Natural killer cell (primary cell): ENCODE measurements around the gene FAM3B. TPM values are rescaled to one million over a fixed set of nuclear protein-coding genes. Genes with fewer than 3 reads are reported as not detected.
A peak's percentile ranks its signal among the peaks of the same experiment; 100 is the strongest.

Experiments
- ATAC-seq, 3 donors: fragments of 150-1000 bp in 2 of 3; fragments of 200-7000 bp in 1 of 3; cut with Tn5 transposase; 1 replicate in 1 of 3; 2 replicates in 2 of 3; pipeline ENCODE4 v1.10.0; 2021; ENCODE audit warnings: mild to moderate bottlenecking in 2 of 3, moderate library complexity in 2 of 3
- DNase-seq, 2 donors: peaks; one replicate each; pipeline versions ENCODE4 v3.0.0 to v3.0.0-alpha.2; 2013 to 2021; ENCODE audit warnings: mixed read lengths in 1 of 2
- H3K27ac ChIP-seq: one replicate; pipeline ENCODE4 v1.5.1; 2013; ENCODE audit warnings: mild to moderate bottlenecking, low read length
- H3K27me3 ChIP-seq: one replicate; pipeline ENCODE4 v1.6.1; 2013; ENCODE audit warnings: low read length; ENCODE audit not compliant: control insufficient read depth, insufficient read depth
- H3K36me3 ChIP-seq: one replicate; pipeline ENCODE4 v1.6.1; 2013; ENCODE audit warnings: low read length; ENCODE audit not compliant: control insufficient read depth, insufficient read depth
- H3K4me1 ChIP-seq: one replicate; pipeline ENCODE4 v1.6.1; 2013; ENCODE audit warnings: low read length; ENCODE audit not compliant: control insufficient read depth, insufficient read depth
- H3K4me3 ChIP-seq: one replicate; pipeline ENCODE4 v1.5.1; 2013; ENCODE audit warnings: low read length
- H3K9me3 ChIP-seq: one replicate; pipeline ENCODE4 v1.6.1; 2013; ENCODE audit warnings: low read length; ENCODE audit not compliant: control insufficient read depth, insufficient read depth
- H3K27ac Mint-ChIP-seq, 2 donors: one replicate each; pipeline ENCODE4 v1.8.0; 2022; ENCODE audit warnings: mild to moderate bottlenecking in 2 of 2, mixed read lengths in 2 of 2, moderate library complexity in 1 of 2
- H3K27me3 Mint-ChIP-seq, 2 donors: one replicate each; pipeline ENCODE4 v1.8.0; 2022; ENCODE audit warnings: low read depth in 2 of 2, mixed read lengths in 2 of 2
- H3K36me3 Mint-ChIP-seq: one replicate; pipeline ENCODE4 v1.8.0; 2022; ENCODE audit warnings: mixed read lengths
- H3K4me1 Mint-ChIP-seq, 2 donors: one replicate each; pipeline ENCODE4 v1.8.0; 2022; ENCODE audit warnings: mixed read lengths in 2 of 2
- H3K4me3 Mint-ChIP-seq: one replicate; pipeline ENCODE4 v1.8.0; 2022; ENCODE audit warnings: mild to moderate bottlenecking, moderate library complexity, mixed read lengths
- H3K9me3 Mint-ChIP-seq, 2 donors: one replicate each; pipeline ENCODE4 v1.8.0; 2022; ENCODE audit warnings: mixed read lengths in 2 of 2
- WGBS: methylation state at CpG from one replicate; pipeline ENCODE4 v1.1.7; 2013; ENCODE audit warnings: missing lambda C conversion rate; ENCODE audit not compliant: insufficient coverage; 5-methylcytosine and 5-hydroxymethylcytosine counted together
- intact Hi-C: fragments of 100-400 bp; cut with micrococcal nuclease; formaldehyde crosslinking; loops from one replicate; pipeline ENCODE4 v1.14.2; 2022
- total RNA-seq, 4 donors: library from RNA; stranded (reverse); fragments of 120-200 nt in 1 of 4; gene quantifications; one replicate each; pipeline versions ENCODE4 v1.2.3 to v1.2.4, GENCODE V29; 2013 to 2022
- TF ChIP-seq, protein P1 (sequence below): fragments of 200-600 bp; IDR thresholded peaks from one replicate; pipeline ENCODE4 v1.8.0; 2022; ENCODE audit warnings: antibody characterized with exemption

The FAM3B gene
- total RNA-seq, 3 donors from 2014 or later (not counting 1 experiment from before 2014, with no cell fraction given): 0.48 TPM; not detected in 2

DNA sequence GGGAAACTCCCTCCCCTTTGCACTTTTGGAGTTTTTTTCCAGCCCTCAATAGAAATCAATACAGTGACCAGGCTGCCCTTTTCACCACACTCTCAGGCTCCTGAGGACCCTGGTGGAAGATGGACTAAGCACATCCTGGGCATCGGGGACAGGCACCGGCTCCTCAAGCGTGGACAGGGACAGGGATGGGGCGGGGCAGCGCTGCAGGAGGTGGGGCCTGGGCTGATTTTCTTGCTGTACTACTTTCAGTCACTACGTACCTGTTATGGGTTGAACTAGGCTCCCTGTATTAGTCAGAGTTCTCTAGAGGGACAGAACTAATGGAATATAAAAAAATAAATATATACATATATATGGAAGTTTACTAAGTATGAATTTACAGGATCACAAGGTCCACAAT lies 47.7 kb downstream of the FAM3B start:
- TF ChIP-seq, protein P1, sequence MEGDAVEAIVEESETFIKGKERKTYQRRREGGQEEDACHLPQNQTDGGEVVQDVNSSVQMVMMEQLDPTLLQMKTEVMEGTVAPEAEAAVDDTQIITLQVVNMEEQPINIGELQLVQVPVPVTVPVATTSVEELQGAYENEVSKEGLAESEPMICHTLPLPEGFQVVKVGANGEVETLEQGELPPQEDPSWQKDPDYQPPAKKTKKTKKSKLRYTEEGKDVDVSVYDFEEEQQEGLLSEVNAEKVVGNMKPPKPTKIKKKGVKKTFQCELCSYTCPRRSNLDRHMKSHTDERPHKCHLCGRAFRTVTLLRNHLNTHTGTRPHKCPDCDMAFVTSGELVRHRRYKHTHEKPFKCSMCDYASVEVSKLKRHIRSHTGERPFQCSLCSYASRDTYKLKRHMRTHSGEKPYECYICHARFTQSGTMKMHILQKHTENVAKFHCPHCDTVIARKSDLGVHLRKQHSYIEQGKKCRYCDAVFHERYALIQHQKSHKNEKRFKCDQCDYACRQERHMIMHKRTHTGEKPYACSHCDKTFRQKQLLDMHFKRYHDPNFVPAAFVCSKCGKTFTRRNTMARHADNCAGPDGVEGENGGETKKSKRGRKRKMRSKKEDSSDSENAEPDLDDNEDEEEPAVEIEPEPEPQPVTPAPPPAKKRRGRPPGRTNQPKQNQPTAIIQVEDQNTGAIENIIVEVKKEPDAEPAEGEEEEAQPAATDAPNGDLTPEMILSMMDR: no peak
- H3K9me3 Mint-ChIP-seq: no peaks in the 10 kb centered on the region
- Histone ChIP-seq H3K4me3 (no peak overlapping the region), H3K4me1 (peaks cover 56% of the 10 kb centered on the region), H3K27me3 (no peaks in the 10 kb centered on the region), H3K36me3 (no peaks in the 10 kb centered on the region), H3K27ac (no peak overlapping the region), H3K9me3 (no peaks in the 10 kb centered on the region)
- peak overlapping the region in 1 of 2 donors; percentile 93 for H3K27ac Mint-ChIP-seq
- DNase-seq (no peak), ATAC-seq (no peak)
- WGBS: 89% methylated on average over 5 of the region's 6 CpGs
- no peaks in the 10 kb centered on the region for H3K27me3 Mint-ChIP-seq
- H3K36me3 Mint-ChIP-seq: no peaks in the 10 kb centered on the region
- H3K4me3 Mint-ChIP-seq: no peak overlapping the region
- intact Hi-C loops: no loop called here
- H3K4me1 Mint-ChIP-seq: peaks cover 27 to 44% of the 10 kb centered on the region in 2 donors

DNA sequence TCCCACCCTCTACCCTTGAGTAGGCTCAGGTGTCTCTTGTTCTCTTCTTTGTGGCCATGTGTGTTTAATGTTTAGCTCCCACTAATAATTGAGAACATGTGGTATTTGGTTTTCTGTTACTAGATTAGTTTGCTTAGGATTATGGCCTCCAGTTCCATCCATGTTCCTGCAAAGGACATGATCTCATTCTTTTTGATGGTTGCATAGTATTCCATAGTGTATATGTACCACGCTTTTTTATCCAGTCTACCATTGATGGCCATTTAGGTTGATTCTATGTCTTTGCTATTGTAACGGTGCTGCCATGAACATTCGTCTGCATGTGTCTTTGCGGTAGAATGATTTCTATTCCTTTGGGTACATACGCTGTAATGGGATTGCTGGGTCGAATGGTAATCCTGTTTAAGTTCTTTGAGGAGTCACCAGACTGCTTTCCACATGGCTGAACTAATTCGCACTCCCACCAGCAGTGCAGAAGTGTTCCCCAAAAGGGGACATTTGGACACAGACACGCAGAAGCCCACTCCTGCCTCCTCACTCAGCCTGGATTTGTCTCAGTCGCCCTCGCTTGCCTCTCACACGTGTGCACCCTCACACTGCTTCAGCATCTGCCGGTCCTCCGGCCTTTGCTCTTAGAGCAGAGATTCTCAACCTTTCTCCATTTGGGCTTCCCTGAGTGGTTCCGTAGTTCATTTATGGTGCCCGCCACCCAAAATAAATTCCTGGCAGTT lies 48.9 kb downstream of the FAM3B start:
- intact Hi-C loops: no loop called here
- H3K9me3 Mint-ChIP-seq: no peaks in the 10 kb centered on the region
- no peak overlapping the region for H3K27ac ChIP-seq
- WGBS: 97% methylated on average over 13 of the region's 15 CpGs
- no peaks in the 10 kb centered on the region for H3K27me3 Mint-ChIP-seq
- peak overlapping the region; percentile 19 for H3K4me3 Mint-ChIP-seq
- DNase-seq (no peak), ATAC-seq (no peak)
- TF ChIP-seq, protein P1: no peak
- no peaks in the 10 kb centered on the region for H3K36me3 ChIP-seq
- no peaks in the 10 kb centered on the region for H3K27me3 ChIP-seq
- no peaks in the 10 kb centered on the region for H3K36me3 Mint-ChIP-seq
- no peaks in the 10 kb centered on the region for H3K9me3 ChIP-seq
- H3K4me1 ChIP-seq: peaks cover 68% of the 10 kb centered on the region
- peak overlapping the region; percentile 26 to 56 for H3K27ac Mint-ChIP-seq
- no peak overlapping the region for H3K4me3 ChIP-seq
- peaks cover 35 to 53% of the 10 kb centered on the region in 2 donors for H3K4me1 Mint-ChIP-seq

DNA sequence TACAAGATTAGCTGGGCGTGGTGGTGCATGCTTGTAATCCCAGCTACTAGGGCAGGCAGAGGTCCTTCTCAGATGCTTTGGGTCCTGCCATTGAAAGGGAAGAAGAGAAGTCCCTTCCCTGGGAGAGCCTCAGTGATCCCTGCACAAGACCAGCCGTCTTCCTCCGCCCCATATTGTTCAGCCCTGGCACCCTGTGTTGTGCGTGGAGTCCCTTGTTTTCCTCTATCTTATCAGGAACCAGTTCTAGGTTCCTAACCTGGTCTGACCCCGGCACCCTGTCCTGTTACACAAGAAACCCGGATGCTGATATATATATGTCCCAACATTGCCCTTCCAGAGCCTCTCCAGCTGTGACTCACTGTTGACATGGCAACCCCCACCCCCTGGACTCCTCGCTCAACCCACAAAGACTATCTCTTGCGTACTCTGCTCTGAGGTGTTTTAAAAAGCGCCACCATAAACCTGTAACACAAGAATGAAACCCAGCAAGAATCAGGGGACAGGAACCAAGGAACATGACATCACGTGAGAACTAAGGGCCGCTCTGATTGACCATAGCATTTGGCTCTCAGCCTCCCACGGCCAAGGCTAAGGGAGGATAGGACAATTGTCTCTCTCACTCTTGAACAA lies 50.0 kb downstream of the FAM3B start:
- Mint-ChIP-seq H3K27me3 (no peaks in the 10 kb centered on the region), H3K36me3 (no peaks in the 10 kb centered on the region), H3K9me3 (no peaks in the 10 kb centered on the region), H3K4me1 (peaks cover 44 to 55% of the 10 kb centered on the region in 2 donors), H3K27ac (peak overlapping the region in 1 of 2 donors; percentile 64), H3K4me3 (no peak overlapping the region)
- H3K9me3 ChIP-seq: no peaks in the 10 kb centered on the region
- no peaks in the 10 kb centered on the region for H3K36me3 ChIP-seq
- DNase-seq (no peak), ATAC-seq (peak in 1 of 3 donors; percentile 35)
- intact Hi-C loops: no loop called here
- H3K4me3 ChIP-seq: no peak overlapping the region
- WGBS: 82% methylated on average over 12 of the region's 12 CpGs
- TF ChIP-seq, protein P1: no peak
- H3K27ac ChIP-seq: peak overlapping the region; percentile 9
- peaks cover 63% of the 10 kb centered on the region for H3K4me1 ChIP-seq
- H3K27me3 ChIP-seq: no peaks in the 10 kb centered on the region
